Esophagus muscularis mucosa (tissue), 4 donors: Measurements from ENCODE around the gene UGGT1. TPM values are rescaled to one million over a fixed set of nuclear protein-coding genes. Genes with fewer than 3 reads are reported as not detected.
A peak's percentile ranks its signal among the peaks of the same experiment; 100 is the strongest.

Experiments
- DNase-seq: peaks from one replicate; pipeline ENCODE4 v3.0.0-alpha.2; 2017; ENCODE audit errors: extremely low spot score
- H3K27ac ChIP-seq, 4 donors: fragments of 200-600 bp; sonication (generic); replicated peaks in 1 of 4; 1 replicate in 3 of 4; 2 replicates in 1 of 4; pipeline ENCODE4 v1.5.1; 2016 to 2019; ENCODE audit warnings: mild to moderate bottlenecking in 1 of 4
- H3K27me3 ChIP-seq, 4 donors: fragments of 200-600 bp; sonication (generic); one replicate each; pipeline versions ENCODE4 v1.5.1 to v1.6.0; 2016 to 2019
- H3K36me3 ChIP-seq, 4 donors: fragments of 200-600 bp; sonication (generic); one replicate each; pipeline ENCODE4 v1.5.1; 2016 to 2019
- H3K4me1 ChIP-seq, 4 donors: fragments of 200-600 bp; sonication (generic); one replicate each; pipeline ENCODE4 v1.5.1; 2016 to 2019
- H3K4me3 ChIP-seq, 4 donors: fragments of 200-600 bp; sonication (generic); 1 replicate in 2 of 4; 2 replicates in 2 of 4; pipeline ENCODE4 v1.5.1; 2016 to 2019; ENCODE audit warnings: mild to moderate bottlenecking in 4 of 4, moderate library complexity in 1 of 4
- H3K9me3 ChIP-seq, 4 donors: fragments of 200-600 bp; sonication (generic); 1 replicate in 3 of 4; 2 replicates in 1 of 4; pipeline ENCODE4 v1.5.1; 2016 to 2019
- EP300 ChIP-seq: sonication (generic); formaldehyde crosslinking; IDR thresholded peaks from one replicate; pipeline ENCODE4 v1.6.1; 2017; ENCODE audit warnings: antibody characterized with exemption
- POLR2A ChIP-seq: fragments of 450-650 bp; IDR thresholded peaks from one replicate; pipeline ENCODE4 v1.6.1; 2017; ENCODE audit warnings: antibody characterized with exemption, moderate library complexity, mild to moderate bottlenecking, low read depth
- POLR2AphosphoS5 ChIP-seq, 2 donors: sonication (generic); formaldehyde crosslinking; IDR thresholded peaks; one replicate each; pipeline ENCODE4 v1.6.1; 2017; ENCODE audit warnings: antibody characterized with exemption in 2 of 2
- WGBS: methylation state at CpG from one replicate; pipeline ENCODE4 v1.1.5; 2018; 5-methylcytosine and 5-hydroxymethylcytosine counted together
- intact Hi-C: fragments of 100-400 bp; cut with DNase I; formaldehyde crosslinking; loops from one replicate; pipeline ENCODE4 v1.15.1; 2023
- total RNA-seq, 4 donors: library from RNA; depleted of rRNA; stranded (reverse); fragments of >200 nt; gene quantifications; one replicate each; pipeline versions ENCODE4 v1.1.0 to v1.2.1, GENCODE V29; 2016
- TF ChIP-seq, protein P1 (sequence below), 3 experiments: fragments of 200-600 bp in 2 of 3; fragments of 450-650 bp in 1 of 3; sonication (generic) in 2 of 3; IDR thresholded peaks; one replicate each; pipeline ENCODE4 v1.5.1; 2017 to 2019; ENCODE audit warnings: antibody characterized with exemption in 3 of 3, mild to moderate bottlenecking in 2 of 3, moderate library complexity in 1 of 3

Gene UGGT1, protein sequence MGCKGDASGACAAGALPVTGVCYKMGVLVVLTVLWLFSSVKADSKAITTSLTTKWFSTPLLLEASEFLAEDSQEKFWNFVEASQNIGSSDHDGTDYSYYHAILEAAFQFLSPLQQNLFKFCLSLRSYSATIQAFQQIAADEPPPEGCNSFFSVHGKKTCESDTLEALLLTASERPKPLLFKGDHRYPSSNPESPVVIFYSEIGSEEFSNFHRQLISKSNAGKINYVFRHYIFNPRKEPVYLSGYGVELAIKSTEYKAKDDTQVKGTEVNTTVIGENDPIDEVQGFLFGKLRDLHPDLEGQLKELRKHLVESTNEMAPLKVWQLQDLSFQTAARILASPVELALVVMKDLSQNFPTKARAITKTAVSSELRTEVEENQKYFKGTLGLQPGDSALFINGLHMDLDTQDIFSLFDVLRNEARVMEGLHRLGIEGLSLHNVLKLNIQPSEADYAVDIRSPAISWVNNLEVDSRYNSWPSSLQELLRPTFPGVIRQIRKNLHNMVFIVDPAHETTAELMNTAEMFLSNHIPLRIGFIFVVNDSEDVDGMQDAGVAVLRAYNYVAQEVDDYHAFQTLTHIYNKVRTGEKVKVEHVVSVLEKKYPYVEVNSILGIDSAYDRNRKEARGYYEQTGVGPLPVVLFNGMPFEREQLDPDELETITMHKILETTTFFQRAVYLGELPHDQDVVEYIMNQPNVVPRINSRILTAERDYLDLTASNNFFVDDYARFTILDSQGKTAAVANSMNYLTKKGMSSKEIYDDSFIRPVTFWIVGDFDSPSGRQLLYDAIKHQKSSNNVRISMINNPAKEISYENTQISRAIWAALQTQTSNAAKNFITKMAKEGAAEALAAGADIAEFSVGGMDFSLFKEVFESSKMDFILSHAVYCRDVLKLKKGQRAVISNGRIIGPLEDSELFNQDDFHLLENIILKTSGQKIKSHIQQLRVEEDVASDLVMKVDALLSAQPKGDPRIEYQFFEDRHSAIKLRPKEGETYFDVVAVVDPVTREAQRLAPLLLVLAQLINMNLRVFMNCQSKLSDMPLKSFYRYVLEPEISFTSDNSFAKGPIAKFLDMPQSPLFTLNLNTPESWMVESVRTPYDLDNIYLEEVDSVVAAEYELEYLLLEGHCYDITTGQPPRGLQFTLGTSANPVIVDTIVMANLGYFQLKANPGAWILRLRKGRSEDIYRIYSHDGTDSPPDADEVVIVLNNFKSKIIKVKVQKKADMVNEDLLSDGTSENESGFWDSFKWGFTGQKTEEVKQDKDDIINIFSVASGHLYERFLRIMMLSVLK (N-terminal part only)
- 10 to 100 TPM; 27.0 to 32.4 (median 27.6) TPM for total RNA-seq

DNA sequence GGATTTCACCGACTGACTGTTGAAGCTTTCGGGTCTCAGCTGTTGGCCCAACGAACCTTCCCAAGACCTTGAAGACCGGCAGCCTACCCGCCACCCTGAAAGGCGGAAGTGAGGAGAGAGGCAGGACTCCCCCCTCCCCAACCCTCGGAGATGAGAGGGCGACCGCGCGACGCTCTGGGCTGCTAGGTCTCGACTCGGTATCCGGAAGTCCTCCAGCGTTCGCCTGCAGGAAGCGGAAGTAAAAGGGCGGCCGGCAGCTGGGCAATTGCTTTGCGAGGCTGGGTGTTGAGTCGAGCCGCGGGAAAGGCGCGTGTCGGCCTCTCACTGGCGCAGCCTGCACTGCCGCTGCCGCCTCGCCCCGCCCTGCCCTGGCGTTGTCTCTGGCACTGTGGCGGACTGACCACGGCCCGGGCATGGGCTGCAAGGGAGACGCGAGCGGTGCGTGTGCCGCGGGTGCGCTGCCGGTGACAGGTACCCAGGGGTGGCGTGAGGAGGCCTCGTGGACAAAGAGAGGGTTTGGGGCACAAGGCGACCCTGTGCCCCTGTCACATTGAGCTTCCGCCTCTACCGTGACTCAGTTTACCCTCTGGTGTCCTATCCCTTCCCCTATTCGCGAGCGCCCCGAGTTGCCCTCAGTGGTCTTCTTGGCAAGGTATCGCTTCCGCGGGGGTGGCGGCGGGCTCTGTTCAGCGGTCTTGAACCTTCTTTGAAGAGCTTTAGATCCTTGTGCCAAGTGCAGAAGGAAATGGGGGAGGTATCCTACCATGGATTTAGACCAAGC is at the start of gene UGGT1:
TSS of gene UGGT1 (plus strand) at position 256 of the 781 bp plus-strand sequence. CDS start at position 414, 158 bp downstream.
- Histone ChIP-seq H3K4me1 (peaks cover 8 to 39% (median 22%) of the 10 kb centered on the region in 4 donors), H3K27ac (peak within 1 kb of the TSS; percentile 75 to 89 (median 88)), H3K27me3 (no peaks in the 10 kb centered on the region), H3K9me3 (no peaks in the 10 kb centered on the region), H3K4me3 (peak within 1 kb of the TSS; percentile 72 to 97 (median 92)), H3K36me3 (no peaks in the 10 kb centered on the region)
- intact Hi-C loops = loop anchor here (5.0 to 10.0 kb wide), 2 partner anchors 64 to 206 kb away; partner anchors contain the start of genes AMMECR1L and SAP130
- DNase-seq = peak; percentile 97
- WGBS = 0% methylated on average over 29 of the region's 59 CpGs
- TF ChIP-seq POLR2AphosphoS5 (IDR thresholded peaks at IDR 0.05) (peak; percentile 96 to 98), EP300 (no peak), POLR2A (peak; percentile 67)
- TF ChIP-seq, protein P1, sequence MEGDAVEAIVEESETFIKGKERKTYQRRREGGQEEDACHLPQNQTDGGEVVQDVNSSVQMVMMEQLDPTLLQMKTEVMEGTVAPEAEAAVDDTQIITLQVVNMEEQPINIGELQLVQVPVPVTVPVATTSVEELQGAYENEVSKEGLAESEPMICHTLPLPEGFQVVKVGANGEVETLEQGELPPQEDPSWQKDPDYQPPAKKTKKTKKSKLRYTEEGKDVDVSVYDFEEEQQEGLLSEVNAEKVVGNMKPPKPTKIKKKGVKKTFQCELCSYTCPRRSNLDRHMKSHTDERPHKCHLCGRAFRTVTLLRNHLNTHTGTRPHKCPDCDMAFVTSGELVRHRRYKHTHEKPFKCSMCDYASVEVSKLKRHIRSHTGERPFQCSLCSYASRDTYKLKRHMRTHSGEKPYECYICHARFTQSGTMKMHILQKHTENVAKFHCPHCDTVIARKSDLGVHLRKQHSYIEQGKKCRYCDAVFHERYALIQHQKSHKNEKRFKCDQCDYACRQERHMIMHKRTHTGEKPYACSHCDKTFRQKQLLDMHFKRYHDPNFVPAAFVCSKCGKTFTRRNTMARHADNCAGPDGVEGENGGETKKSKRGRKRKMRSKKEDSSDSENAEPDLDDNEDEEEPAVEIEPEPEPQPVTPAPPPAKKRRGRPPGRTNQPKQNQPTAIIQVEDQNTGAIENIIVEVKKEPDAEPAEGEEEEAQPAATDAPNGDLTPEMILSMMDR (IDR thresholded peaks at IDR 0.05) = peak in 1 of 3 experiments; percentile 11

DNA sequence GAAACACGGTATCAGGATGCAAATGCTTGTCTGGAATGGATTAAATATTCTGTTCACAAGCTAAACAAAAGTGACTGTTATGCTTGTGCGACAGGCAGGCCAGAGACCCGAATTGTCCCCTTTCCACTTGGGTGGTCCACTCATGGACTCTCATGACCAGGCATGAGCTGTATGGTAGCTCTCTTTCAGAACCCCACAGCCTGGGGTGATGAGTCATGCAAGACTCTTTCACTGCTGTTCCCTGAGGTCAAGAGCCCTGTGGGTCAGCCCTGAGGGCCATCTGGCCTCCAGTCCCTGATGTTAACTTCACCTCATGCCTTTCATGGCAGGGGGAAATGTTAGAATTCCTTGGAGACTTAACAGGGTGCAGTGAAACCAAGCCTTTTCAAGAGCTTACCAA is 49.4 kb upstream of the UGGT1 start:
- Histone ChIP-seq H3K4me1 (no peaks in the 10 kb centered on the region), H3K9me3 (peaks cover 0 to 48% (median 28%) of the 10 kb centered on the region in 4 donors), H3K27ac (no peak overlapping the region), H3K36me3 (no peaks in the 10 kb centered on the region), H3K27me3 (peaks cover 0 to 7% (median 0%) of the 10 kb centered on the region in 4 donors), H3K4me3 (no peak overlapping the region)
- intact Hi-C loops = no loop called here
- TF ChIP-seq EP300 = no peak
- TF ChIP-seq, protein P1 (IDR thresholded peaks at IDR 0.05) = no peak
- no peak for TF ChIP-seq POLR2AphosphoS5 (IDR thresholded peaks at IDR 0.05)
- no peak for TF ChIP-seq POLR2A
- DNase-seq = no peak
- WGBS = 84% methylated on average over 3 of the region's 3 CpGs

DNA sequence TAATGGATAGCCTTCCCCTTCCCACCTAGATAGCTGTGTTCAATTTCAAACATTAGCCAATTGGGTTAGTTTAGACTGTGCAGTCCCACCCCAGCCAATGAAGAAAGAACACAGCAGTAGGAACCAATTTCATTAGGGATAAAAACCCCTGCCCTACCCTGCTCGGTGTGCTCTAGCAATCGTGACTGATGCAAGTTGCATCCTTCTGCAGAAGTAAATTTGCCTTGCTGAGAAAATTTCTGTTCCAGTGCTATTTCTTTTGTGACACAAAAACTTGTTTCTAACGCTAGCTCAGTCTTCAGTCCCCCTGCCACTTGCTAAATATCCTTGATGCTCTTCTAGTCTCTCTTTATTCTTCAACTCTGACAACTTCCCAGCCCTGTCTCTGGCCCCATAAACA is 48.0 kb upstream of the UGGT1 start:
- 80% methylated on average over 3 of the region's 3 CpGs for WGBS
- DNase-seq = no peak
- Histone ChIP-seq H3K4me3 (no peak overlapping the region), H3K4me1 (no peaks in the 10 kb centered on the region), H3K36me3 (no peaks in the 10 kb centered on the region), H3K27me3 (peaks cover 0 to 7% (median 0%) of the 10 kb centered on the region in 4 donors), H3K9me3 (peaks cover 0 to 33% (median 15%) of the 10 kb centered on the region in 4 donors), H3K27ac (no peak overlapping the region)
- TF ChIP-seq, protein P1 (IDR thresholded peaks at IDR 0.05) = no peak
- TF ChIP-seq POLR2AphosphoS5 (IDR thresholded peaks at IDR 0.05) = no peak
- no peak for TF ChIP-seq POLR2A
- TF ChIP-seq EP300 = no peak
- intact Hi-C loops = no loop called here

DNA sequence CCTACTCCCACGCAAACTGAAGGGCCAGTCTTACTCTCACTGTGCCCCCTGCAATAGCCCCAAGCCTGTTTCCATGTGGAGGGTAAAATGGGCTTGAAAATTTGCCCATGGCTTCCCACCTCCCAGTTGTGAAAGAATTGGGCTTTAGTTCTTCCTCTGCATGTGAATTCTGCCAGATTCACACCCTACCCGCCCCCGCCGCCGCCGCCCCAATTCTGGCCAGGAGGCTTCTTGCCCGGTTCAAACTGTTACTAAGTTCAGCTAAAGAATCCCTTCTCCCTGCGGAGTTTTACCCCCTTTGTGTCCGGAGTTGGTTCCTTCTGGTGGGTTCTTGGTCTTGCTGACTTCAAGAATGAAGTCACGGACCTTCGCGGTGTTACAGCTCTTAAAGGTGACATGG is 37.7 kb upstream of the UGGT1 start:
- TF ChIP-seq, protein P1 (IDR thresholded peaks at IDR 0.05) = no peak
- TF ChIP-seq POLR2AphosphoS5 (IDR thresholded peaks at IDR 0.05) (no peak), EP300 (no peak), POLR2A (no peak)
- no peak overlapping the region for H3K4me3 ChIP-seq
- peaks cover 0 to 4% (median 0%) of the 10 kb centered on the region in 4 donors for H3K27me3 ChIP-seq
- H3K4me1 ChIP-seq = no peaks in the 10 kb centered on the region
- no peak overlapping the region for H3K27ac ChIP-seq
- H3K9me3 ChIP-seq = peaks cover 0 to 15% (median 5%) of the 10 kb centered on the region in 4 donors
- WGBS = 94% methylated on average over 12 of the region's 12 CpGs
- intact Hi-C loops = no loop called here
- no peaks in the 10 kb centered on the region for H3K36me3 ChIP-seq
- DNase-seq = no peak
